HCEC 1CT (cell line): ENCODE results near the gene ST6GALNAC3.

Experiments used
- DNase-seq: peaks from one replicate; pipeline ENCODE4 v3.0.0-alpha.2; 2017

The ST6GALNAC3 gene

GRCh38 chr1:76661531-76661930 is 587.0 kb downstream of the ST6GALNAC3 start:
- DNase-seq = no peak

- no peak for DNase-seq
These were observed 592.0 kb downstream of the ST6GALNAC3 start for GRCh38 chr1:76666499-76666898.

GRCh38 chr1:76668046-76668445 is 593.5 kb downstream of the ST6GALNAC3 start:
- no peak for DNase-seq

GRCh38 chr1:76669131-76669530 is 594.6 kb downstream of the ST6GALNAC3 start:
- no peak for DNase-seq

- DNase-seq = no peak
These were observed 595.2 kb downstream of the ST6GALNAC3 start for GRCh38 chr1:76669624-76670315.

GRCh38 chr1:76674689-76675210 is 600.2 kb downstream of the ST6GALNAC3 start:
- DNase-seq = no peak

GRCh38 chr1:76677416-76678405 is 603.2 kb downstream of the ST6GALNAC3 start:
- DNase-seq = no peak

GRCh38 chr1:76679534-76680152 is 605.1 kb downstream of the ST6GALNAC3 start:
- DNase-seq = no peak

GRCh38 chr1:76680651-76681050 is 606.1 kb downstream of the ST6GALNAC3 start:
- no peak for DNase-seq

GRCh38 chr1:76682138-76682537 is 607.6 kb downstream of the ST6GALNAC3 start:
- no peak for DNase-seq
